Measurements from ENCODE around the gene ALB. TPM values are rescaled to one million over a fixed set of nuclear protein-coding genes. Genes with fewer than 3 reads are reported as not detected.

The ALB gene
- total RNA-seq, 4 donors from 2014 or later: 0.62 TPM; not detected in 3

DNA sequence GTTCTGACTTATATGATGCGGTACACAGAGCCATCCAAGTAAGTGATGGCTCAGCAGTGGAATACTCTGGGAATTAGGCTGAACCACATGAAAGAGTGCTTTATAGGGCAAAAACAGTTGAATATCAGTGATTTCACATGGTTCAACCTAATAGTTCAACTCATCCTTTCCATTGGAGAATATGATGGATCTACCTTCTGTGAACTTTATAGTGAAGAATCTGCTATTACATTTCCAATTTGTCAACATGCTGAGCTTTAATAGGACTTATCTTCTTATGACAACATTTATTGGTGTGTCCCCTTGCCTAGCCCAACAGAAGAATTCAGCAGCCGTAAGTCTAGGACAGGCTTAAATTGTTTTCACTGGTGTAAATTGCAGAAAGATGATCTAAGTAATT, 16.5 kb downstream of the ALB start:
- no peak overlapping the region for H3K4me3 ChIP-seq
- H3K36me3 ChIP-seq: no peaks in the 10 kb centered on the region
- TF ChIP-seq CTCF (IDR thresholded peaks at IDR 0.05) (no peak), POLR2A (IDR thresholded peaks at IDR 0.05) (no peak)
- DNase-seq: no peak
- WGBS, 2 donors: 84 to 100% methylated on average over 2 of the region's 2 CpGs
- no peaks in the 10 kb centered on the region for H3K27me3 ChIP-seq
- H3K27ac ChIP-seq: no peak overlapping the region
- intact Hi-C loops (cut with DNase I): no loop called here
- H3K4me1 ChIP-seq: no peaks in the 10 kb centered on the region
- H3K9me3 ChIP-seq: no peaks in the 10 kb centered on the region

GRCh38 chr4:73421708-73422457, 17.8 kb downstream of the ALB start:
- Histone ChIP-seq H3K27ac (no peak overlapping the region), H3K27me3 (no peaks in the 10 kb centered on the region), H3K9me3 (no peaks in the 10 kb centered on the region), H3K36me3 (no peaks in the 10 kb centered on the region), H3K4me1 (no peaks in the 10 kb centered on the region), H3K4me3 (no peak overlapping the region)
- no peak for TF ChIP-seq CTCF (IDR thresholded peaks at IDR 0.05)
- TF ChIP-seq POLR2A (IDR thresholded peaks at IDR 0.05): no peak
- DNase-seq: no peak
- intact Hi-C loops (cut with DNase I): no loop called here

DNA sequence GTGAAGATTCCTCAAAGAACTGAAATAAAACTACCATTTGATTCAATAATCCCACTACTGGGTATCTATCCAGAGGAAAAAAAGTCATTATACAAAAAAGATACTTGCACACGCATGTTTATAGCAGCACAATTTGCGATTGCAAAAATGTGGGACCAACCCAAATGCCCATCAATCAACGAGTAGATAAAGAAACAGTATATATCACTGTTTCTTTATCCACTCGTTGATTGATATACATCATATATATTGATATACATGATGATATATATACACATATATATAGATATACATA, 18.3 kb downstream of the ALB start:
- Histone ChIP-seq H3K27me3 (no peaks in the 10 kb centered on the region), H3K36me3 (no peaks in the 10 kb centered on the region), H3K9me3 (no peaks in the 10 kb centered on the region), H3K4me3 (no peak overlapping the region), H3K4me1 (no peaks in the 10 kb centered on the region), H3K27ac (no peak overlapping the region)
- DNase-seq: no peak
- no peak for TF ChIP-seq POLR2A (IDR thresholded peaks at IDR 0.05)
- TF ChIP-seq CTCF (IDR thresholded peaks at IDR 0.05): no peak
- intact Hi-C loops (cut with DNase I): no loop called here
- 58 to 60% methylated on average over 4 of the region's 4 CpGs for WGBS, 2 donors

GRCh38 chr4:73423184-73423583, 19.1 kb downstream of the ALB start:
- intact Hi-C loops (cut with DNase I): no loop called here
- Histone ChIP-seq H3K4me3 (no peak overlapping the region), H3K36me3 (no peaks in the 10 kb centered on the region), H3K27me3 (no peaks in the 10 kb centered on the region), H3K9me3 (no peaks in the 10 kb centered on the region), H3K4me1 (no peaks in the 10 kb centered on the region), H3K27ac (no peak overlapping the region)
- DNase-seq: no peak
- no peak for TF ChIP-seq POLR2A (IDR thresholded peaks at IDR 0.05)
- TF ChIP-seq CTCF (IDR thresholded peaks at IDR 0.05): no peak

DNA sequence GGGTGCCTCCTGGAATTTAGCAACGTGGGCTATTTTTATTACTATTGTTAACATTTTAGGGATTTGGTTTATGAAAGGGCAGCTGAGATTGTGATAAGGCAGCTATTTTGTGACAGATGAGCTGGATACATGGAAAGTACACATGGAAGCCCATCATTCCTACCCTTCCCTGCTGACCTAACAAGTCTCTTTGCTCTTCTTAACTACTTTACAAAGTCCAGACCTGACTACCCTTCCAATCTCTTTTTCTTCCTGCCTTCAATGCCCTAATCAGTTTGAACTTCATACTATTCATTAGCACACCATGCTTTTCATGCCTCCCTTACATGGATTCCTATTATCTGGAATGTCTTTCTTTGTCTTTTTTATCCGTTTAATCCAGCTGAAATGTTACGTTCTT, 22.6 kb downstream of the ALB start:
- intact Hi-C loops (cut with DNase I): no loop called here
- TF ChIP-seq CTCF (IDR thresholded peaks at IDR 0.05) (no peak), POLR2A (IDR thresholded peaks at IDR 0.05) (no peak)
- Histone ChIP-seq H3K4me3 (no peak overlapping the region), H3K27ac (no peak overlapping the region), H3K27me3 (no peaks in the 10 kb centered on the region), H3K36me3 (no peaks in the 10 kb centered on the region), H3K9me3 (no peaks in the 10 kb centered on the region), H3K4me1 (no peaks in the 10 kb centered on the region)
- no peak for DNase-seq
- 65 to 68% methylated on average over 3 of the region's 3 CpGs for WGBS, 2 donors

Data from esophagus squamous epithelium (tissue), 5 donors.